ENCODE results near the gene RBMS1.
A peak's percentile ranks its signal among the peaks of the same experiment; 100 is the strongest.
"Not testable (repeated sequence)": the region's sequence is repeated elsewhere in the genome, so short reads cannot be mapped to it uniquely, and the experiment has no call there.

The RBMS1 gene

DNA sequence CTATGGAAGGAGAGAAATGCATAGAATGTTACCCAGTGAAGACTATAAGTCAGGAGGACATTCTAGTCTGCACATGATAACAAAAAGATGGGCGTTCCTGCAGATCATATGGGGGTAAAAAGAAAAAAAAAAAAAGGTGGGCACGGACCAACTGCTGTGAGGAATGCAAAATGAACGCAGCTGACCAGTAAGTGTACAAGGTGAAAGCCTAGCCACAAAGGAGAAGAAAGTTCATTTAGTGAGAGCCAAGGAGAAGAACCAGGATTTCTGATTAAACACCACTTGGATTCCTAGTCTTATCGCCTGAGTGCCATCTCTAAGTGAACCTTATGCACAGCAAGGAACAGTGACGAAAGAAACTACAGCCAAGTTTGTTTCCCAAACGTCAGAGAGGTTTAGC lies 26.5 kb downstream of the RBMS1 start:
- DNase-seq = no peak

DNA sequence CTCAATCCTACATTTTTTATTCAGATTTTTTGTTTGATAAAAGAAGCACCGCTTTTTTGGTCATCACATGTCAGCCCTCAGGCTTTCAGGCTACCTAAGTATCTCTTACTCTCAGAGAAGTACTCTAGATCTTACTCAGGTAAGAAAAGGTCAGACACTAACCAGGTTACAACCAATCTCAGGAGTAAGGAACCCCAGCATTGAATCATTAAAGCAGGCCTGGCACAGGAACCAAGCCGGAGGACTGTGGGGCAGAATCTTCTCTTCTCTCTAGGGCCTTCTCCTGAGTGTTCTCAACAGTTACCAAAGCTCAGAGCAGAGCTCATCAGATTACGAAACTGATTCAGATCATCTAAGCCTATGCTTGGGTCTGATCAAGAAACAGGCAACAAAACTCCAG lies 28.2 kb downstream of the RBMS1 start:
- DNase-seq = peak; percentile 46

DNA sequence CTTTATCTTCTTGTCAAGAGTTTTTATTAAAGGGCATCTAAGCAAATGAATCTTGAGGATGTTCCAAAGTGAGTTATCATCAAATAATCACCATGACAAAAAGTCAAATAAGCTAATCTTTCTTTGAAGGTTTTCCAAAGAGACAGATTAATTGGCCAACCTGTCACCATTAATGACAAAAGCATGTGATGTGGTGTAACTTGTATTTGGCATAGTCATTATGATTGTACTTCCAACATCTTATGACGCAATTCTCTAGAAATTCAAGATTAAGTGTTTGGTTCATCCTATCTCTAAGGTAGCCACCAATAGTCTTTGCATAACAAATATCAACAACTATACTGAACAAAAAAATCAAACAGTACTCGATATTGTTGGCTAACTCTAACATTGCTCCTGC lies 28.6 kb downstream of the RBMS1 start:
- no peak for DNase-seq

DNA sequence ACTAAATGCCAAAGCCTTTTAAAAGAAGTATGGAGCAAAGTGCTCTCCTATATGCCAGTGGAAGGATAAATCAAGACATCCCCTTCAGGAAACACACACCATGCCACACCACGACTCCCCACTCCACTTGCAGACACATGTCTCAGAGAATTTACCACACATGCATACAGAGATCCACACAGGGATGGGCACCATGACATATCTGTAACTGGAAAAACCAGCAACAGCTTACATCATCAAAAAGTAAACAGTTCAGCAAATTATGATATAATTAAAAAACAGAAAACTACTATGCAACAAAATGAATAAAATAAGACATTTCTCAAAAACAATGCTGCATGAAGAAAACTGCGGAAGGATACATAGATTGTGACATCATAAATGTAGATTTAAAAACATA lies 29.6 kb downstream of the RBMS1 start:
- DNase-seq = no peak

DNA sequence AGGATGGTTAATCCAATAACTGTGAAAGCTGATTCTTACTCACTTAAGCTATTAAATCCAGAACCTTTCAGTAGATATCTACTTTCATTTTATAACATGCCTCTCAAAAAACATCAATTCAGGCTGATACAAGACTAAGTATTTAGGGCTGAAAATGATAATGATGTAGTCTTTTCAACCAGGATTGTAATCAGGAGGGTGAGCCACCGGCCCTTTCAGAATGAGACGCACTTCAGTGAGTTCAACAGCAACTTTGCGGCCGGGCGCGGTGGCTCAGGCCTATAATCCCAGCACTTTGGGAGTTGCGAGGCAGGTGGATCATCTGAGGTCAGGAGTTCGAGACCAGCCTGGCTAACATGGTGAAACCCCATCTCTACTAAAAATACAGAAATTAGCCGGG lies 30.4 kb downstream of the RBMS1 start:
- peak; percentile 30 for DNase-seq

DNA sequence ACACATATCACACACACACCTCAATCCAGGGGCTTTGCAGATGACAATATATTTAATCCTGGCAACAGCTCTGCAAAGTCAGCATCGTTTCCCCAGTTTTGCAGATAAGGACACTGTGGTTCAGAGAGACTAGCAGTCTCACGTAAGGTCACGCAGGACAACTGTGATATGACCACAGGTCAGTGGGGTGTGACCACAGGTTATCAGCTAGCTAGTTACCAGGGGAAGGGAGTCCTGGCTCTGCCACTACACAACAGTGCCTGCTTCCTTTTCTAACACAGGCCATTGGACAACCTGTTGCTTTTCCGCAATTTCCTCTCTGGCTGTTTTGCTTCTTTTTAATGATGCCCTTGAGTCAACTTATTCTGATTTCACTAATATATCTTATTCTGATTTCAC lies 33.3 kb downstream of the RBMS1 start:
- no peak for DNase-seq

DNA sequence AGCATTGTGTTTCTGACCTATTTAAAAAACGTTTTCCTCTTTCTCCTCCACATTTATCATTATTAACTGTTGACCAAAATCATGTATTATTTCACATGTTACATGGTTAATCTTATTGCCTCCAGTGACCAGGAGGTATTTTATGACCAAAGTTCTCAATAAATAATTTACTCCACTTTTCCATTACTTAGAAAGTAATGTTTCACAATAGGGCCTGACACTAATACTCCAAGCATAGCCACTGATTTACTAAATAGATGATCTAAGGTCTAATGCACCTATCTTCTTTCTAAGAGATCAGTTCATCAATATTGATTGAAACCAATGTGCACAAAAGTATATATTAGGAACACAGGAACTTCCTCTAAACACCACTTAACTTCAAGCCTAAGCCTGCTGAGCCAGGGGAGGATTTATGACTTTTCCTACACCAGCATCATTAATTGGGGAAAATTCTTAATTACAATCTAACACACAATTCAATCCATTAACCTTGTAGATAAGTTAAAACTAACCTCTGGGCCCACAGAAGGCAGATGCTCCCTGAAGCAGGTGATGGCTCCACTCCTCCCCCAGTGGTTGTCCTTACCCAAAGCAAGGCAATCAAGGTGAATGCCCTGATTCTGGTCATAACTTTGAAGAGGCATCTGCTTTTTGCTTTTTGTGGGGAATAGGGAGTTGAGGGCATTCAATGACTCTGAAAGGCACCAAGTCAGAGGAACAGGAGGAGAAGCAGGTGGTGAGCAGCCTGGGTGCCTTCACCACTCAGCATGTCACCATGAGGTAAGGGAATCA lies 33.9 kb downstream of the RBMS1 start:
- no peak for DNase-seq

DNA sequence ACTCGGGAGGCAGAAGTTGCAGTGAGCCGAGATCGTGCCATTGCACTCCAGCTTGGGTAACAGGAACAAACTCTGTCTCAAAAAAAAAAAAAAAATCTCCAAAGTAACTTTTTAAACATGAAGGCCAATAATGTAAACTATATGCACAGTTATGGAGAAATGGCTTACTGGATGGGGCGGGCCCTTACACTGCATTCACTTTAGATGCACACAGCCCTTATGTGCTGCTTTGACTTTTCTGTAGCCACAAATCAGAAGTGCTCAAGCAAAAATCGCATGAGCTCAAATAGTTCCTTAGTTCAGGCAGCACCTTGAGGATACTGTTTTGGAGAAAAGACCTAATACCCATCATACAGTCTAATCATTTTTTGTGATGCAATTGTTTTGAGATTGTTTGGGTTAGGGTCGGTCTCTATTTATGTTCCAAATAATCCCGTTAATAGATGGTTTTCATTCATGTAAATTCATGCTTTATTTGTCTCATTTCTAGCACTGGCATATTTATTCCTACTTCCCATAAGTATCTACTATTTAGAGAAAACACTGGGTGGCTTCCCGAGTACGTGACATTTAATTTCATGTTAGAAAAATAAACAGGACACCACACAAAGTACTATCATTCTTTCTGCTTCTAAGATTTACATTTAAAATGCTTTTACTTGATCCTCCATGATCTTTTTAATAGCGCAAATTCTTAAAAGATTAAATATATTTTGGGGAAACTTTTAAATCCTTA lies 34.7 kb downstream of the RBMS1 start:
- no peak for DNase-seq

DNA sequence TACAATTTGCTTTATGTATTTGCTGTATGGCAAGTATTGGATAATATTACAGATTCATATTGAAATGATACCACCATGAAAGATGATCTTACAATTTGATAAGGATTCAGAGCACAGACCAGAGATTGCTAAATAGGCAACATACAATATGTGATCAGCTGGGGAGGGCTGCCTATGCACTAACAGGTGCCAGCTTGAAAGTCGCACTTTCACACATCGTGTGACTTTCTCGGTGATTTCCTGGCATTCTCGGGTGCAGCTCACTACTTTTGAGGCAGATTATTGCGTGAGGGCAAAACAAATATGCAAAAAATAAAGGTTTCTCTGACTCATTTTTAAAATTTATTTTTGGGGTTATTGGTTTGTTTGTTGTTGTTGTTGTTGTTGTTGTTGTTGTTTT lies 36.0 kb downstream of the RBMS1 start:
- peak; percentile 69 for DNase-seq

DNA sequence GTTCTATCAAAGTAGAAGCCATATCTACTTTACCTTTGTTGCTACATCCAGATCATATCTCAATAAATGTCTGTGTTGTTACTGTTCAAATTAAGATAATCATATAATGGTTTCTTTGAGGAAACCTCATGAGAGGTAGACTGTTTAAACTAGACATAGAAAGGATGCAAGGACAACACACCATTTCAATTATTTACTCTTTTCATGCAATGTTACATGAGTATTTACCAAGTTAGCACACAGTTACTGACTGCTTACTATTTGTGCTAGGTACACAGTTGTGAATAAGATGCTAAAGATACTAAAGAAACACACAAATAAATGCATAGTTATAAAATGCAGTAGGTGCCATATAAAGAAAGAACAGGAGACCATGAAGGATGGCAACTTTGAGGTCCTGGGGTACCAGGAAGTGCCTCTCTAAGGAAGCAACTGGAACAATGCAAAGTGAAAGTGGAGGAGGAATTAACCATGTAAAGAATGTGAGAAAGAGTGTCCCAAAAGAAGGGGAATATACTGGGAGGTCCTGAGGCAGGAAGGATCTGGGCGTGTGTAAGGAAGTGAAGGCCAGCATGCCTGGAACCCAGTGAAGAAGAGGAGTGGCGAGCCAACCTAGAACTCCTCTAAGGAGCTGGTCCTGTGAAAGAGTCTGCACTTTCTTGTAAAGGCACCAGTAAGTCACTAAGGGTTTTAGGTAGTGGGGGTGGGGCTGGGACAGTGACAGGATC lies 39.4 kb downstream of the RBMS1 start:
- no peak for DNase-seq

DNA sequence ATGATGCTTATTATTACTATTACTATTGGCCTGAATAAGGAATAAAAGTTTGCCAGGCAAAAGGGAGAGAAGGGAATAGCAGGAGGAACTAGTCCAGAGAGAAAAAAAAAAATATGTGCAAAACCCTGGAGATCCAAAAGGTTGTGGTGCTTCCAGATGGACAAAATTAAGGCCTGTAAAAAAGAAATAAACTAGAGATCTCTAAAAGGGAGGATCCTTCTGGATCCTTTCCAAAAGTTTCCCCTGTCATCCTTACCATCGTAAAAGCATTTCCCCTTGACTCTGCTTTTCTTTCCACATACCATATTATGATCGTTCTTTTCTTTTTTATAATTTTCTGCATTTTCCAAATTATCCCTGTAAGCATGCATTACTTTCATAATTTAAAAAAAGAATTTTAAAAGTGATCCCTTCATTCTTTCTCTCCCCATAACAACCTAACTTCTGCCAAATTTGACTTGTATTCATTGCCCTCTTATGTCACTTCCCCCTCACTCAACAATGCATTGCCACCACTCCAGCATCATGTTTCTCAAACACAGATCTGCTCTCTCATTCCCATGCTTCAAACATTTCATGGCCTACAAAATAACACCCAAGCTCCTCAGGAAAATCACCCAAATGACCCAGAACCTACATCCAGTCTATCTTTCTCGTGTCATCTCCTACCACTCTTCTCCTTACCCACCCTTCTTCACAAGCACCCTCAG lies 40.3 kb downstream of the RBMS1 start:
- DNase-seq = no peak

DNA sequence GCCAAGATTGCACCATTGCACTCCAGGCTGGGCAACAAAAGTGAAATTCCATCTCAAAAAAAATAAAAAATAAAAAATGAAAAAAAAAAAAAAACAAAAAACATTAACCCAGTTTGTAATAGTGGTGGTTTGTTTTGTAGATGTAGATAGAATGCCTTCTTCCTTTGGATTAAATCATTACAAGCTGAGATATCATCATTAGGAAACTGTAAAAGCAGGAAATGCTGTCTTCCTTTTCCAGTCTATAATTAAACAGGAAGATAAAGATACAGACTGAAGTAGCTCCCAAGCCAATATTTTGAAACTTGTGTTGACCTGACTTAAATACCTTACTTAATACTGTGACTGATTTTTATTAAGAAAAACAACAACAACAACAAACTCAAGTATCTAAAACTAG lies 43.1 kb downstream of the RBMS1 start:
- DNase-seq = no peak

DNA sequence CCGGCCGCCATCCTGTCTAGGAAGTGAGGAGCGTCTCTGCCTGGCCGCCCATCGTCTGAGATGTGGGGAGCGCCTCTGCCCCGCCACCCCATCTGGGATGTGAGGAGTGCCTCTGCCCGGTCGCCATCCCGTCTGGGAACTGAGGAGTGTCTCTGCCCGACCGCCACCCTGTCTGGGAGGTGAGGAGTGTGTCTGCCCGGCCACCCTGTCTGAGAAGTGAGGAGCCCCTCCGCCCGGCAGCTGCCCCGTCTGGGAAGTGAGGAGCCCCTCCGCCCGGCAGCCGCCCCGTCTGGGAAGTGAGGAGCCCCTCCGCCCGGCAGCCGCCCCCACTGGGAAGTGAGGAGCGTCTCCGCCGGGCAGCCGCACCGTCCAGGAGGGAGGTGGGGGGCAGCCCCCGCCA lies 44.8 kb downstream of the RBMS1 start:
- not testable (repeated sequence) for DNase-seq

DNA sequence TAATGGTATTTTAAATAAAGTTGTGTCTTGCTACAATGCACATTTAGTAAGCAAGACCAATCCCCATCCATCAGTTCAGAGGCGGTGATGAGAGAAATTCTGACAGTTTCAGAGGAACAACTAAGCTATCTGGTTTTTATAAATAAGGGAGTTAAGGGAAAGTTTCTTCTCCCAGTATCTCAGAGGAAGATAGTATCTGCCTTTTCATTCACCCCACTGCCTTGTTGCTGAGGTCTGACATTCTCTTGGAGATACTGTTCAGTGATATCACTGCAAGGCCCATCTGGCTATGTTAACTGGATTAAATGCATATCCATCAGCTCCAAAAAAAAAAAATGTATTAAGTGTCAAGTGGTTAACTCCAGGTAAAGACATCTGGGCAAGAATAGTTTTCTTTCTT lies 47.9 kb downstream of the RBMS1 start:
- DNase-seq = no peak

DNA sequence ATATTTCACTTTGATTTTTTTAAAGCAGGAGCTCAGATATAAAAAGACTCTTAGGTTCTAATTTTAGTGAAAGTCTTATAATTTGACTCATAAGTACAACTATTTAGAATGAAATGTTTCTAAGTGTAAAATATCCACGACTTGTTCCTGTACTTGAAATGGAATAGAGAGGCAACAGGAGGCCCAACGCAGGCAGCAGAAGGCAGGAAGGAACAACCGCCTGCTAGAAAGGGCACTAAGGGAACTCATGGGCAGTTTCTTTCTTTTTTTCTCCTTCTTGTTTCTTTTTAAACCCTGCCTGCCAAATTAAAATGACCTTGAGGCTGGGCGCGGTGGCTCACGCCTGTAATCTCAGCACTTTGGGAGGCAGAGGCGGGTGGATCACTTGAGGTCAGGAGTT lies 51.0 kb downstream of the RBMS1 start:
- no peak for DNase-seq

DNA sequence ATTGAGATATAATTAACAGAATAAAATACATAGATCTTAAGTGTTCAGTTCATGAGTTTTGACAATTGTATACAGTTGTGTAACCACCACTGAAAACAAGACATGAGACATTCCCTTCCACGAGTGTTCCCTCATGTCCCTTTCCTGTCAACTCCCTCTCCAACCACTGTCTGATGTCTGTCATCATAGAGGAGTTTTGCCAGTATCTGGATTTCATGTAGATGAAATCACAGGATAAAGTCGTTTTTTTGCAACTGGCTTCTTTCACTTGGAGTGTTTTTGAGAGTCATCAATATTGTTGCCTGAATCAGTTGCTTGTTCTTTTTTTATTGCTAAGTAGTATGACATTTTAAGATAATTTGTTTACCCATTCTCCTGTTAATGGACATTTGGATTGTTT lies 52.7 kb downstream of the RBMS1 start:
- DNase-seq = no peak

DNA sequence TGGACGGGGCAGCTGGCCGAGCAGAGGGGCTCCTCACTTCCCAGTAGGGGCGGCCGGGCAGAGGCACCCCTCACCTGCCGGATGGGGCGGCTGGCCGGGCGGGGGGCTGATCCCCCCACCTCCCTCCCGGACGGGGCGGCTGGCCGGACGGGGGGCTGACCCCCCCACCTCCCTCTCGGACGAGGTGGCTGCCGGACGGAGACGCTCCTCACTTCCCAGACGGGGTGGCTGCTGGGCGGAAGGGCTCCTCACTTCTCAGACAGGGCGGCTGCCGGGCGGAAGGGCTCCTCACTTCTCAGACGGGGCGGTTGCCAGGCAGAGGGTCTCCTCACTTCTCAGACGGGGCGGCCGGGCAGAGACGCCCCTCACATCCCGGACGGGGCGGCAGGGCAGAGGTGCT lies 54.6 kb downstream of the RBMS1 start:
- DNase-seq = not testable (repeated sequence)

DNA sequence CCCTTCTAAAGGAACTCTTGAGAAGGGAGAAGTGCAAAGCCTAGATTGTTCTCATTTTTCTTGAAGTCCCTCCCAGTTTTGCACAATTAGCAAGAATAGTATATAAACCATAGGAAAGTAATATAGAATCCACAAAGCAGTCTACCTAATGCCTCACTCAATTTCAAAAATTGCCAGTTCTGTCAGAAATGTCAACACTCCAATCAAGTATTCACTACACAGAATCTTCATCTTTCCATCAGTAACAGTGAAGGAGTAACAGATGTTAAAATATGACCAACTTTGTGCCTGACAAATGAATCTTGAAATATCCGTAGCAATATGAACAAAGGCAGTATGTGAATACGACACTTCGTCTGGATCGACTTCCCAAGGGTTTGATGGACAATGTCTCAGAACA lies 56.3 kb downstream of the RBMS1 start:
- DNase-seq = no peak

DNA sequence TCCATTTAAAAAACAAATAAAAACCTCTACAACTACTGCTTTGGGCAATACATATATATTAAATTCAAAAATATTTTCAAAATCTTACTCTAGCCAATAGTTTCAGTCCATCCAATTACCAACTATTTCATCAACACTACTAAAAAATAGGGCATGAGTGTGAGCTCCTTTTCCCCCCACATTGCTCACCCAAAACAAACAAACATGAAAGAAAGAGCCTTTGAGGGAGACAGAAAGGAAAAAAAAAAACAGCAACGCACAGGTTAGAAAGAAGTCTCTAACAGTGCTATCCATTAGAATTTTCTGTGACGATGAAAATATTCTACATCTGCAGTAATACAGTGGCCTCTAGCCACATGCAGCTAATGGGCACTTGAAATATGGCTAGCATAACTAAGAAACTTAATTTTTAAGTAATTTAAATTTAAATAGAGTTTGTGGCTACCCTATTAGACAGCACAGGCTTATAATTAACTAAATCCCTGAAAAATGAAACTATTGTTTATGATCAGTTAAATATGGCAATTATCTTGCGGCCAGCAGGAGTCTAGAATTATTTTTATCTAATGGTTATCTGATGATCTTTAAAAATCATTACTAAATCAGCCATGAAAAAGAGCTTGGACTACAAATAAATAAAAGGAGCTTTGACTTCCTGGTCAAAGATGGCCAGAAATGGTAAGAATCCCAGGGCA lies 59.2 kb downstream of the RBMS1 start:
- DNase-seq = no peak

DNA sequence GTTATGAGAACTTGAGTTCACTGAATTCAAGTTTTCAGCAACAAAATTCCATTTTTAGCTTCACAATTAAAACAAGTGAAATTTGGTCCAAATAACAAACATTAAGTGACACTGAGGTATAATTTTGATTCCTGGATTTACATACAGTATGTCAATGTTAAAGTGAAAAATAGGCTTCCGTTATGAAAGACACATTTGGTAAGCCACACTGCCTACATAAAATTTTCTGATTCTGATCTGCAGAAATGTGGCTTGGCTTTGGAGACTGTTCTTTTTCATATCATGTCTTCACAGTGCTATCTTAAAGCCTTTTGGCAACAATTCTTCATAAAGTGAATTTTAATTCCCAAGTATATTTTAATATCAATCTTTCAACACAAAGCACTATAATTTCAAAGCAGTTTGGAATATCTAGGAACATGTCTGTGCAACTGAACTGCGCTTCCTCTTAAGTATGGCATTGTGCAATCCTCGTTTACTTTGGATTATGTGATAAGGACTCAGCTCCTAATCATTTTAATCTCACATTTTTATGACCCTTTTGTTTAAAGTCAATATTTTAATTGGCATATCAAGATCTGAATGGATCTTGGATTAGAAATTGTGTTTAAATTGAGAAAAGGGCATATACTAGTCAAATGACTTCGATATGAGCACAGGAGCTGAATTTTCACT lies 60.0 kb downstream of the RBMS1 start:
- peak; percentile 36 for DNase-seq

DNA sequence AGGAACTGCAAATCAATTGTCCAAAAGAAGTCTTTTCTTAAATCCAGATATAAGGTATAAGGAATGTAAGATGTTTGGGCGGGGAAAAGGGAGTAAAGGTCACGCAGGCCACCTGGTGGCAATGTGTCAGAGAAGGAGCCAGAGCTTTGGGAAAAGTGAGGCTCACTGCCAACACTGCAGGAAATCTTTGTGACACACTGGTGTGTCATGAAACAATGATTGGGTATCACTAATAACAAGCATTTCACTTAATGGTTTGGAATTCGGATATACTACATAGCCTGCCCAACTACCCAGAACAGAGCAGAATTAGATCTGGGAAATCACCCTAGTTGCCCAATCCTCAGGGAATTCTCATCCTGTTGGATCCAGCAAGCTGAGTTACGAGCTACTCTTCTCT lies 61.0 kb downstream of the RBMS1 start:
- no peak for DNase-seq

DNA sequence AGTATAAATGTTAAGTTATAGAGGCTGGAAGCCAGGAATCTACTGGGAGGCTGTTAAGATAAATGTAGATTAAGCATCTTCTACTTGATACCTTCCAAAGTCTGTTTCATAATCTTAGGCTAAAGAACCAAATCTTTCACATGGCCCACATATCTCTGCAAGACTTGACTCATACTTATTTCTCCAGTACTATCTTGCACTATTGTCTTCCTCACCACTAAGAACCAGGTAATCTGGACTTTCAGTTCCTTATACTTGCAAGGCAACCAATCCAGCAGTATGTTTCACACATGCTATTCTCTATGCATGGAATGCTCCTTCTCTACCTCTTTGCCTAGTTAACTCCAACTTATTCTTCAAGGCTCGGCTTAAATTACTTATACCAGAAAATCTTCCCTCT lies 62.2 kb downstream of the RBMS1 start:
- no peak for DNase-seq
